K562 (cell line): ENCODE measurements around the gene PTH2. TPM values are rescaled to one million over a fixed set of nuclear protein-coding genes. Genes with fewer than 3 reads are reported as not detected.

Experiments used
- BRD9 ChIP-seq: fragments of 450-650 bp; IDR thresholded peaks from 2 replicates; pipeline ENCODE4 v1.6.1; 2018; ENCODE audit warnings: low read depth; ENCODE audit not compliant: partially characterized antibody
- CBFB ChIP-seq: sonication (generic); formaldehyde crosslinking; IDR thresholded peaks from 2 replicates; pipeline ENCODE4 v1.4.0; 2020; ENCODE audit warnings: mild to moderate bottlenecking, missing genetic modification reagents
- DDX20 ChIP-seq: fragments of 450-650 bp; IDR thresholded peaks from 2 replicates; pipeline ENCODE4 v1.6.1; 2016; ENCODE audit warnings: missing genetic modification characterization, low read depth, mild to moderate bottlenecking, missing compliant biosample characterization, moderate library complexity
- FOXA3 ChIP-seq, 2 experiments: fragments of 450-650 bp in 1 of 2; sonication (generic) in 1 of 2; formaldehyde crosslinking; IDR thresholded peaks in 1 of 2; conservative IDR thresholded peaks in 1 of 2; 2 replicates each; pipeline versions ENCODE4 v1.4.0 to v1.8.0; 2020 to 2022; ENCODE audit warnings: mild to moderate bottlenecking in 2 of 2, missing genetic modification reagents in 1 of 2
- FOXJ2 ChIP-seq: fragments of 200-800 bp; sonication (Bioruptor generic); IDR thresholded peaks from 2 replicates; pipeline ENCODE4 v1.6.1; 2016; ENCODE audit warnings: missing genetic modification characterization, missing compliant biosample characterization
- HOXB6 ChIP-seq: fragments of 250-450 bp; sonication (Bioruptor Pico); IDR thresholded peaks from 2 replicates; pipeline ENCODE4 v1.5.1; 2022; ENCODE audit warnings: mild to moderate bottlenecking, borderline replicate concordance
- KHSRP ChIP-seq: fragments of 450-650 bp; IDR thresholded peaks from 2 replicates; pipeline ENCODE4 v1.6.1; 2017
- MITF ChIP-seq: IDR thresholded peaks from 2 replicates; pipeline ENCODE4 v1.6.1; 2014; ENCODE audit warnings: antibody characterized with exemption
- MLLT1 ChIP-seq, 2 experiments: fragments of 450-650 bp; IDR thresholded peaks; 2 replicates each; pipeline ENCODE4 v1.6.1; 2016
- NCOA6 ChIP-seq: fragments of 450-650 bp; IDR thresholded peaks from 2 replicates; pipeline ENCODE4 v1.6.1; 2017; ENCODE audit warnings: mild to moderate bottlenecking
- NFRKB ChIP-seq: fragments of 450-650 bp; IDR thresholded peaks from 2 replicates; pipeline ENCODE4 v1.6.1; 2016; ENCODE audit warnings: low read depth
- PPARD ChIP-seq: fragments of 250-450 bp; sonication (Bioruptor Pico); IDR thresholded peaks from 2 replicates; pipeline ENCODE4 v1.8.0; 2022; ENCODE audit warnings: inconsistent platforms, mild to moderate bottlenecking, moderate library complexity
- SIN3A ChIP-seq, 2 experiments: fragments of 150-350 bp in 1 of 2; IDR thresholded peaks; 2 replicates each; pipeline ENCODE4 v1.6.1; 2011 to 2016; ENCODE audit warnings: borderline replicate concordance in 2 of 2, low read depth in 2 of 2, low read length in 2 of 2, mild to moderate bottlenecking in 2 of 2, moderate library complexity in 2 of 2; ENCODE audit not compliant: control insufficient read depth in 1 of 2
- TAF15 ChIP-seq: fragments of 200-400 bp; formaldehyde crosslinking; IDR thresholded peaks from 2 replicates; pipeline ENCODE4 v1.6.1; 2017; ENCODE audit warnings: mild to moderate bottlenecking, low read depth, low read length, moderate library complexity
- TAF9B ChIP-seq: fragments of 450-650 bp; IDR thresholded peaks from 2 replicates; pipeline ENCODE4 v1.6.1; 2018; ENCODE audit warnings: mild to moderate bottlenecking; ENCODE audit not compliant: partially characterized antibody
- TCF15 ChIP-seq: fragments of 250-450 bp; sonication (Bioruptor Pico); IDR thresholded peaks from 2 replicates; pipeline ENCODE4 v1.8.0; 2022; ENCODE audit warnings: moderate library complexity, mild to moderate bottlenecking, inconsistent platforms
- USF2 ChIP-seq: sonication (generic); formaldehyde crosslinking; IDR thresholded peaks from 2 replicates; pipeline ENCODE4 v1.5.0; 2020; ENCODE audit warnings: missing genetic modification reagents
- YY1 ChIP-seq, 3 experiments: IDR thresholded peaks; 2 replicates each; pipeline ENCODE4 v1.6.1; 2011; ENCODE audit warnings: low read length in 2 of 3, mild to moderate bottlenecking in 2 of 3, moderate library complexity in 2 of 3, borderline replicate concordance in 1 of 3, control low read depth in 1 of 3, low read depth in 1 of 3; ENCODE audit not compliant: insufficient read depth in 3 of 3, insufficient replicate concordance in 2 of 3, control insufficient read depth in 1 of 3, insufficient read length in 1 of 3; ENCODE audit errors: extremely low read depth in 1 of 3
- ZNF354B ChIP-seq: fragments of 250-450 bp; sonication (Bioruptor Pico); IDR thresholded peaks from 2 replicates; pipeline ENCODE4 v1.4.0; 2020
- ZNF384 ChIP-seq: IDR thresholded peaks from 2 replicates; pipeline ENCODE4 v1.6.1; 2012; ENCODE audit warnings: low read depth, low read length, improper control_type of control experiment
- ZNF639 ChIP-seq, 2 experiments: fragments of 200-800 bp in 1 of 2; sonication (Bioruptor generic) in 1 of 2; sonication (generic) in 1 of 2; formaldehyde crosslinking in 1 of 2; IDR thresholded peaks in 1 of 2; conservative IDR thresholded peaks in 1 of 2; 2 replicates each; pipeline versions ENCODE4 v1.5.0 to v1.6.1; 2016 to 2020; ENCODE audit warnings: missing compliant biosample characterization in 1 of 2, missing genetic modification characterization in 1 of 2, missing genetic modification reagents in 1 of 2
- ZNF644 ChIP-seq: fragments of 200-800 bp; sonication (Bioruptor generic); IDR thresholded peaks from 2 replicates; pipeline ENCODE4 v1.6.1; 2016; ENCODE audit warnings: low read depth, missing genetic modification characterization, missing compliant biosample characterization
- polyA plus RNA-seq, 8 experiments: library from polyadenylated mRNA; depleted of rRNA in 4 of 8; stranded (reverse) in 5 of 8; unstranded in 3 of 8; fragments of >200 nt; fragmentation: Nextera tagmentation in 2 of 8; fragmentation: Illumina TruSeq in 1 of 8; extraction: Ambion mirVana in 2 of 8; extraction: Trizol in 1 of 8; gene quantifications; 2 replicates each; pipeline versions ENCODE4 v1.2.1 to v1.2.3, GENCODE V29; 2011 to 2014; ENCODE audit warnings: inconsistent platforms in 1 of 8, missing spikeins in 1 of 8
- total RNA-seq, 7 experiments: library from RNA; depleted of rRNA in 6 of 7; stranded (reverse); fragments of >200 nt in 6 of 7; fragmentation: Illumina TruSeq in 2 of 7; extraction: Trizol in 2 of 7; gene quantifications; 2 replicates each; pipeline versions ENCODE4 v1.2.1 to v1.2.3, GENCODE V29; 2011 to 2021; ENCODE audit warnings: low replicate concordance in 1 of 7

The PTH2 gene
- total and polyA plus RNA-seq, 9 of the 15 experiments (the other 6 are each of a cell fraction or from before 2014, with no cell fraction given): 1.3 TPM; not detected in 8

GRCh38 chr19:49453757-49454240 lies 30.6 kb upstream of the PTH2 start (continued):
- no peak for TF ChIP-seq YY1 (IDR thresholded peaks at IDR 0.05; ENCODE audit: borderline replicate concordance in 1 of 3, control insufficient read depth in 1 of 3, extremely low read depth in 1 of 3, insufficient read depth in 3 of 3, insufficient read length in 1 of 3, insufficient replicate concordance in 2 of 3, low read depth in 1 of 3, low read length in 2 of 3)
- TF ChIP-seq NFRKB: peak; percentile 36
- TF ChIP-seq USF2: no peak
- TF ChIP-seq ZNF354B (CRISPR knock-in tag): no peak
- TF ChIP-seq TAF15: no peak
- TF ChIP-seq DDX20 (tag): no peak
- TF ChIP-seq FOXA3 (CRISPR knock-in tag; conservative IDR thresholded peaks at IDR 0.05 in 1 of 2, IDR thresholded peaks at IDR 0.05 in 1 of 2): no peak
- TF ChIP-seq ZNF639 (CRISPR knock-in tag; conservative IDR thresholded peaks at IDR 0.05 in 1 of 2, IDR thresholded peaks at IDR 0.05 in 1 of 2): no peak
- no peak for TF ChIP-seq PPARD (CRISPR knock-in tag)
- TF ChIP-seq BRD9: peak; percentile 64
- no peak for TF ChIP-seq MITF
- TF ChIP-seq KHSRP: no peak
- peak; percentile 76 for TF ChIP-seq ZNF384
- no peak for TF ChIP-seq TAF9B
- TF ChIP-seq ZNF644 (tag): no peak
- TF ChIP-seq HOXB6 (CRISPR knock-in tag): no peak
- TF ChIP-seq CBFB (CRISPR knock-in tag): no peak
- no peak for TF ChIP-seq NCOA6
- 0 out of 4 replicates have a peak, but pooled peaks of 1 of the 2 experiments have one; percentile 14 for TF ChIP-seq MLLT1 (IDR thresholded peaks at IDR 0.05)
- TF ChIP-seq SIN3A (IDR thresholded peaks at IDR 0.05; ENCODE audit: borderline replicate concordance in 2 of 2, control insufficient read depth in 1 of 2, low read depth in 2 of 2, low read length in 2 of 2): no peak
- no peak for TF ChIP-seq TCF15
- no peak for TF ChIP-seq FOXJ2
